SK-N-SH treated with all-trans-retinoic acid at 6 μM for 48 hours (cell line): ENCODE results near the gene FZD2.

Experiments
- ATAC-seq: fragments of 200-7000 bp; cut with Tn5 transposase; 3 replicates; pipeline ENCODE4 v1.9.1; 2020; ENCODE audit warnings: mild to moderate bottlenecking, moderate library complexity
- ARNTL ChIP-seq: fragments of 450-650 bp; formaldehyde crosslinking; IDR thresholded peaks from 2 replicates; pipeline ENCODE4 v1.5.0; 2020; ENCODE audit warnings: low read depth, mild to moderate bottlenecking, moderate library complexity, borderline replicate concordance
- BACH2 ChIP-seq: fragments of 250-450 bp; sonication (Bioruptor Pico); IDR thresholded peaks from 2 replicates; pipeline ENCODE4 v1.9.0; 2021; ENCODE audit warnings: mild to moderate bottlenecking, borderline replicate concordance
- CREB5 ChIP-seq: fragments of 250-450 bp; sonication (Bioruptor Pico); IDR thresholded peaks from 2 replicates; pipeline ENCODE4 v1.5.1; 2020; ENCODE audit warnings: low read depth, mild to moderate bottlenecking, moderate library complexity
- CSDC2 ChIP-seq: fragments of 250-450 bp; sonication (Bioruptor Pico); IDR thresholded peaks from 2 replicates; pipeline ENCODE4 v1.5.0; 2020; ENCODE audit warnings: mild to moderate bottlenecking, moderate library complexity
- ESRRG ChIP-seq: fragments of 250-450 bp; sonication (Bioruptor Pico); IDR thresholded peaks from 2 replicates; pipeline ENCODE4 v1.6.1; 2021; ENCODE audit warnings: mild to moderate bottlenecking
- GLIS3 ChIP-seq: fragments of 250-450 bp; sonication (Bioruptor Pico); IDR thresholded peaks from 2 replicates; pipeline ENCODE4 v1.5.0; 2020; ENCODE audit warnings: mild to moderate bottlenecking, moderate library complexity
- ISL1 ChIP-seq: fragments of 250-450 bp; sonication (Bioruptor Pico); IDR thresholded peaks from 2 replicates; pipeline ENCODE4 v2.1.2; 2022; ENCODE audit warnings: mild to moderate bottlenecking, moderate library complexity
- OSR1 ChIP-seq: fragments of 250-450 bp; sonication (Bioruptor Pico); IDR thresholded peaks from 2 replicates; pipeline ENCODE4 v1.8.0; 2022; ENCODE audit warnings: moderate library complexity, mild to moderate bottlenecking, inconsistent platforms
- POU6F1 ChIP-seq: fragments of 250-450 bp; sonication (Bioruptor Pico); IDR thresholded peaks from 2 replicates; pipeline ENCODE4 v1.8.0; 2021; ENCODE audit warnings: low read depth, mild to moderate bottlenecking, moderate library complexity, borderline replicate concordance
- PPARA ChIP-seq: fragments of 250-450 bp; sonication (Bioruptor Pico); IDR thresholded peaks from 2 replicates; pipeline ENCODE4 v1.5.0; 2020; ENCODE audit warnings: mild to moderate bottlenecking, borderline replicate concordance
- RARB ChIP-seq: fragments of 250-450 bp; sonication (Bioruptor Pico); IDR thresholded peaks from 2 replicates; pipeline ENCODE4 v1.8.0; 2021; ENCODE audit warnings: mild to moderate bottlenecking, moderate library complexity
- SNAI2 ChIP-seq: fragments of 250-450 bp; sonication (Bioruptor Pico); IDR thresholded peaks from 2 replicates; pipeline ENCODE4 v1.5.0; 2020; ENCODE audit warnings: mild to moderate bottlenecking, moderate library complexity
- TCF4 ChIP-seq: fragments of 250-450 bp; sonication (Bioruptor Pico); IDR thresholded peaks from 2 replicates; pipeline ENCODE4 v1.8.0; 2021; ENCODE audit warnings: mild to moderate bottlenecking, moderate library complexity, borderline replicate concordance
- TOX ChIP-seq: fragments of 250-450 bp; sonication (Bioruptor Pico); IDR thresholded peaks from 2 replicates; pipeline ENCODE4 v1.8.0; 2021; ENCODE audit warnings: mild to moderate bottlenecking, moderate library complexity, borderline replicate concordance
- TSHZ2 ChIP-seq: fragments of 250-450 bp; sonication (Bioruptor Pico); IDR thresholded peaks from 2 replicates; pipeline ENCODE4 v1.5.0; 2020; ENCODE audit warnings: mild to moderate bottlenecking, moderate library complexity
- ZFP3 ChIP-seq: fragments of 250-450 bp; sonication (Bioruptor Pico); IDR thresholded peaks from 2 replicates; pipeline ENCODE4 v1.5.0; 2020; ENCODE audit warnings: mild to moderate bottlenecking, moderate library complexity
- ZFP30 ChIP-seq: fragments of 450-650 bp; formaldehyde crosslinking; IDR thresholded peaks from 2 replicates; pipeline ENCODE4 v1.5.0; 2022; ENCODE audit warnings: mild to moderate bottlenecking, moderate library complexity
- ZNF565 ChIP-seq: fragments of 450-650 bp; formaldehyde crosslinking; conservative IDR thresholded peaks from 2 replicates; pipeline ENCODE4 v1.5.0; 2020; ENCODE audit warnings: low read depth, mild to moderate bottlenecking, moderate library complexity
- ZNF70 ChIP-seq: fragments of 450-650 bp; formaldehyde crosslinking; IDR thresholded peaks from 2 replicates; pipeline ENCODE4 v1.5.0; 2020; ENCODE audit warnings: mild to moderate bottlenecking, moderate library complexity
- ZNF8 ChIP-seq: fragments of 450-650 bp; formaldehyde crosslinking; IDR thresholded peaks from 2 replicates; pipeline ENCODE4 v1.5.0; 2020; ENCODE audit warnings: mild to moderate bottlenecking, moderate library complexity
- TF ChIP-seq, protein P1 (sequence below): fragments of 250-450 bp; sonication (Bioruptor Pico); IDR thresholded peaks from 2 replicates; pipeline ENCODE4 v1.8.0; 2020; ENCODE audit warnings: mild to moderate bottlenecking, moderate library complexity, borderline replicate concordance
- TF ChIP-seq, protein P2 (sequence below): fragments of 250-450 bp; sonication (Bioruptor Pico); IDR thresholded peaks from 2 replicates; pipeline ENCODE4 v1.5.1; 2021; ENCODE audit warnings: mild to moderate bottlenecking, moderate library complexity

FZD2 gene

DNA sequence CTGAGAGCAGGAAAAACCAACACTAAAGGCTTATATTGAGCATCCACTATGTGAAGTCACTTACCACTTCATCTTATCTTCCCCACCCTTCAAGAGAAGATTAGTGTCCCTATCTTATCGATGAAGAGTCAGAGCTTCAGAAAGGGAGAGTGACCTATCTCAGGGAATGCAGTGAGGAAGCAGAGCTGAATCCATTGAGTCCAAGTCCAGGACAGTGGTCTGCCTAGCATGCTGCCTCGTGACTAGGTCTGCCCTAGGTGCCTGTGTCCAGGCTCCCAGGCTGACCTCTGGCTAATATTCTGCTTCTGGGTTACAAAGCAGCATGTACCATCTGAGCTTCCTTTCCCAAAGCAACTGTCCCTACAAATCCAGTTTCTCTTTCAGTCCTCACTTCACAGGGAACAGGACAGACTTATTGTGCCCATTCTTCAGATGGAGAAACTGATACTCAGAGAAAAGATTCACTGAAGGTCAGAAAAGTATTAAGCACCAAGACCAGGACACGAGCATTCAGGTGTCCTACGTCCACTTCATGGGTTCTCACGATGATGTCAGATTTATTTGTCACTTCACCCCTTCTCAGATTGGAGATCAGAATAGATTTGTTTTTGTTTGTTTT is 13.3 kb upstream of the FZD2 start:
- TF ChIP-seq CSDC2 (CRISPR knock-in tag): no peak
- no peak for TF ChIP-seq ZNF8 (CRISPR knock-in tag)
- no peak for TF ChIP-seq ARNTL
- no peak for TF ChIP-seq ZNF70 (CRISPR knock-in tag)
- no peak for TF ChIP-seq ZFP30 (CRISPR knock-in tag)
- no peak for TF ChIP-seq TCF4 (CRISPR knock-in tag)
- no peak for TF ChIP-seq TSHZ2
- no peak for TF ChIP-seq ZFP3 (CRISPR knock-in tag)
- no peak for TF ChIP-seq BACH2 (CRISPR knock-in tag)
- no peak for TF ChIP-seq SNAI2 (CRISPR knock-in tag)
- no peak for TF ChIP-seq PPARA (CRISPR knock-in tag)
- TF ChIP-seq RARB (CRISPR knock-in tag): no peak
- TF ChIP-seq, protein P1, sequence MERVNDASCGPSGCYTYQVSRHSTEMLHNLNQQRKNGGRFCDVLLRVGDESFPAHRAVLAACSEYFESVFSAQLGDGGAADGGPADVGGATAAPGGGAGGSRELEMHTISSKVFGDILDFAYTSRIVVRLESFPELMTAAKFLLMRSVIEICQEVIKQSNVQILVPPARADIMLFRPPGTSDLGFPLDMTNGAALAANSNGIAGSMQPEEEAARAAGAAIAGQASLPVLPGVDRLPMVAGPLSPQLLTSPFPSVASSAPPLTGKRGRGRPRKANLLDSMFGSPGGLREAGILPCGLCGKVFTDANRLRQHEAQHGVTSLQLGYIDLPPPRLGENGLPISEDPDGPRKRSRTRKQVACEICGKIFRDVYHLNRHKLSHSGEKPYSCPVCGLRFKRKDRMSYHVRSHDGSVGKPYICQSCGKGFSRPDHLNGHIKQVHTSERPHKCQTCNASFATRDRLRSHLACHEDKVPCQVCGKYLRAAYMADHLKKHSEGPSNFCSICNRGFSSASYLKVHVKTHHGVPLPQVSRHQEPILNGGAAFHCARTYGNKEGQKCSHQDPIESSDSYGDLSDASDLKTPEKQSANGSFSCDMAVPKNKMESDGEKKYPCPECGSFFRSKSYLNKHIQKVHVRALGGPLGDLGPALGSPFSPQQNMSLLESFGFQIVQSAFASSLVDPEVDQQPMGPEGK (CRISPR knock-in tag): no peak
- TF ChIP-seq ZNF565 (CRISPR knock-in tag): no peak
- no peak for TF ChIP-seq ISL1
- TF ChIP-seq POU6F1 (CRISPR knock-in tag): no peak
- no peak for TF ChIP-seq CREB5 (CRISPR knock-in tag)
- TF ChIP-seq OSR1 (CRISPR knock-in tag): no peak
- ATAC-seq: peak; percentile 4; the same call in 2 of the 3 replicates

GRCh38 chr17:44546671-44547606 is 10.3 kb upstream of the FZD2 start:
- TF ChIP-seq ZFP30 (CRISPR knock-in tag): no peak
- TF ChIP-seq ZFP3 (CRISPR knock-in tag): no peak
- TF ChIP-seq, protein P2, sequence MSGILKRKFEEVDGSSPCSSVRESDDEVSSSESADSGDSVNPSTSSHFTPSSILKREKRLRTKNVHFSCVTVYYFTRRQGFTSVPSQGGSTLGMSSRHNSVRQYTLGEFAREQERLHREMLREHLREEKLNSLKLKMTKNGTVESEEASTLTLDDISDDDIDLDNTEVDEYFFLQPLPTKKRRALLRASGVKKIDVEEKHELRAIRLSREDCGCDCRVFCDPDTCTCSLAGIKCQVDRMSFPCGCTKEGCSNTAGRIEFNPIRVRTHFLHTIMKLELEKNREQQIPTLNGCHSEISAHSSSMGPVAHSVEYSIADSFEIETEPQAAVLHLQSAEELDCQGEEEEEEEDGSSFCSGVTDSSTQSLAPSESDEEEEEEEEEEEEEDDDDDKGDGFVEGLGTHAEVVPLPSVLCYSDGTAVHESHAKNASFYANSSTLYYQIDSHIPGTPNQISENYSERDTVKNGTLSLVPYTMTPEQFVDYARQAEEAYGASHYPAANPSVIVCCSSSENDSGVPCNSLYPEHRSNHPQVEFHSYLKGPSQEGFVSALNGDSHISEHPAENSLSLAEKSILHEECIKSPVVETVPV: no peak
- TF ChIP-seq, all 23 proteins: peak for 0
- ATAC-seq: peak; percentile 26

DNA sequence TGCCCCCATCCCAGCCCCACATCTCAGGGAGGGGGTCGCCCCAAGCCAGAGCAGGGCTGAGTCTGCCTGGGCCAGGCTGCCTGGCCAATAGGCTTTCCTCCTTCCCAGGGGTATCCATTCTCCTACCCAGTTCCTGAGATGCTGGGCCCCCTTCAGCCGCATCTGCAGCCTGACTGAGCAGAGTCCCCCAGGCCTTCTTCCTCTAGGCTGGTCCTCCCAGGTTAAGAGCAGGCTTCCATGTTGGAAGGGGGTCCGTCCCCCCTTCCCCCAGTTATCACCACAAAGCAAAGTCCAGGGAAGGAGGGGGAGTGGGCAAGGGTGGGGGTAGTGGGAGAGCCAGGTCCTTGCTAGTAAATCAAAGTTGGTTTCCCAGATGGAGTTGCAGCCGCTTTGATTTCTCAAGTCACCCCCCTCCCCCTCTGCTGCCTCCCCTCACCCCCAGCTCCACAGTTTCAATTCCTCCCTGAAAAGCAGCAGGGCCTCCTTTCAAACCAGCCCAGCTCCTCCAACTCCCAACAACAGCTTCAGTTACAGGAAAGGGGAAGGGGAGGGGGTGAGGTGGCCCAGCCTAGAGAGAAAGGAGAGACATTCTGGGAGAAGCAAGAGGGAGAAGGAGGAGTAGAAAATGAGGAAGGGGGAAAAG is 9.5 kb upstream of the FZD2 start:
- ATAC-seq: no peak
- TF ChIP-seq BACH2 (CRISPR knock-in tag) (no peak), GLIS3 (CRISPR knock-in tag) (no peak), TOX (CRISPR knock-in tag) (no peak), TSHZ2 (no peak), ZNF8 (CRISPR knock-in tag) (no peak), ESRRG (no peak), PPARA (CRISPR knock-in tag) (no peak), RARB (CRISPR knock-in tag) (no peak), TCF4 (CRISPR knock-in tag) (no peak), OSR1 (CRISPR knock-in tag) (no peak), ISL1 (no peak), ZFP30 (CRISPR knock-in tag) (no peak)
